ENCODE data around the gene CCDC88C.

Gene CCDC88C

DNA sequence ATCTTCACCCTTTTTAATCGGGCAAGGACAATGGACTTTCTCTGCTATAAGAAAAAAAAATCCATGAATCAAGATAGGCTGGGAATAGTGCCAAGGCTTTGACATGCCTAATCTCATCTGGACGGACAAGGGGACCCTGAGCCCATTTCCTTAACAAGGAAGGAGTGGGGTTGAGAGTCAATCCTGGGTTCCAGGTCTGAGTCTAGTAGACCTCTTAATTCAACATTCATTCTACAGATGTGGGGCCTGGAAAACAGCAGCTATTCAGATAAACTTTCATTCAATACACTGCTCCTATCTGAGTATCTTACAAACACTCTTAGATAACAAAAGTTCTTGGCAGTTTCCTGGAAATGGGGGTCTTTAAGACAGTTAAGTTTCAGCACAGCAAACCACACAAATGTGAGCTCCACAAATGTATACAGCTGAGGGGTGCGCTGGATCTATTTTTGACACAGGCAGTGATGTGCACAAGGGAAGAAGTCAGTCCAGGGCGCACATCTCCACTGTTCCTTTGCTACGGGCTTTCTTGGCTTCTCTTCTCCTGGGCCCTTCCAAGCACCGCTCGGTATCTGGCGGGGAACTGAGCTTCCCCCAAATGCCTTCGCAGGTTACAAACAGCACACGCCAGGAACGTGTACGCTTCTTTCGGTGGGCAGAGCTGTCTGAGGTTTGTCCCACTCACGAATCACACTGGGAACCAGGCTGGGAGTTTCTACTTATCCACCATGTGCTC lies 90.9 kb downstream of the CCDC88C start:
- peak overlapping the region; percentile 58 for H3K4me2 ChIP-seq (ENCODE audit: low read length)
- H3K79me2 ChIP-seq = peaks cover 7% of the 10 kb centered on the region
- peaks cover 26% of the 10 kb centered on the region for H3K4me1 ChIP-seq
- H3K27me3 ChIP-seq (ENCODE audit: control insufficient read depth, insufficient read depth, low read length) = no peaks in the 10 kb centered on the region
- peak overlapping the region; percentile 45 for H3K27ac ChIP-seq
- no peak overlapping the region for H2AFZ ChIP-seq
- no peak overlapping the region for H3K9ac ChIP-seq
- no peaks in the 10 kb centered on the region for H3K9me3 ChIP-seq (ENCODE audit: control insufficient read depth, low read length)
- no peak overlapping the region for H3K4me3 ChIP-seq (ENCODE audit: low read depth, low read length)
- no peak for TF ChIP-seq CTCF (IDR thresholded peaks at IDR 0.05)
- H3K36me3 ChIP-seq (ENCODE audit: control insufficient read depth, insufficient read depth, low read length) = no peaks in the 10 kb centered on the region

DNA sequence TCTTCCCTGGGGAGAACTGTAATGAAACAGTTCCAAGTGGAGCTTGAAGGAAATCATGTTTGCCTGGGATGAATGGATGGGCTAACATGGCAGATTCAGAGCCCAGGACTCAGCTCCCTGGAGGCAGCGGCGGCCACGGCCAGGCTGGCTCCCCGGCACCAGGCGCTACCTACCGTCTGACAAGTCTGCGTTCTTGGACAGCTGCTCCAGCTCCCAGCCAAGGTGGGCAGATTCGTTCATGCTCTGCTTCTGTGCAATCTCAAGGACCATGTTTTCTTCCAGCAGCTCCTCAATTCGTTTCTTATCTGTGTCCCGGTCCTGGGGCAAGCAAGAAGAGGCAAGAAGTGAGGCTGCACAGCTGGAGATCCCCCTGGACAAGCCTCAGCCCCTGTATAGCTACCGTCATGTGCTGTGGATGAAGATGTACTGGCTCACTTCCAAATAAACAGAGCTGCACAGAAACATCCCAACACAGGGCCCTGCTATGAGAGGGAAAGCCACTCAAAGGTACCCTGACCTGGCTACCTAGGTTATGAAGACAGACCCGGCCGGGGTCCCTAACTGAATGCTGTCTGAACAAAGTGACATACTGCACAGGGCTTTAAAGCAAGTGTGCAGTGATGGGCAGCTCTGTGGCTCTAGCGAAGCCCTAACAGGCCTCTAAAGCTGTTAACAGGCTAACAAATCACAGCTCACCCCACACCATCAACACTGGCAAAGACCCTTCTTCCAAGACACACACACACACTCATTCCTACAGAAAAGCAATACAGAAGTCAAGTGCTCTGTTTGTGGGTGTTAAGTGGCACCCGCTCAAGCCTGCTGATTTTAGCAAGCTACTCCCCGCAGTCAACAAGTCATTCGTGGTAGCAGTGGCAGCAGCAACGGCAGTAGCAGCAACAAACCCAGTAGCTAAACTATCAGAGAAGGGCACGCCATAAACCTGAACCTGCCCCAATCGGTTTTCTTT lies 92.7 kb downstream of the CCDC88C start:
- Histone ChIP-seq H3K9me3 (ENCODE audit: control insufficient read depth, low read length) (no peaks in the 10 kb centered on the region), H3K9ac (no peak overlapping the region), H3K27me3 (ENCODE audit: control insufficient read depth, insufficient read depth, low read length) (no peaks in the 10 kb centered on the region), H3K79me2 (peaks cover 9% of the 10 kb centered on the region), H3K27ac (peak overlapping the region; percentile 59), H3K36me3 (ENCODE audit: control insufficient read depth, insufficient read depth, low read length) (no peaks in the 10 kb centered on the region), H3K4me1 (peaks cover 26% of the 10 kb centered on the region), H3K4me2 (ENCODE audit: low read length) (no peak overlapping the region), H2AFZ (no peak overlapping the region), H3K4me3 (ENCODE audit: low read depth, low read length) (no peak overlapping the region)
- TF ChIP-seq CTCF (IDR thresholded peaks at IDR 0.05) = no peak

GRCh38 chr14:91323671-91324605 lies 93.7 kb downstream of the CCDC88C start:
- H3K27me3 ChIP-seq (ENCODE audit: control insufficient read depth, insufficient read depth, low read length) = no peaks in the 10 kb centered on the region
- H3K27ac ChIP-seq = peak overlapping the region; percentile 59
- no peak overlapping the region for H3K9ac ChIP-seq
- no peak overlapping the region for H3K4me2 ChIP-seq (ENCODE audit: low read length)
- H3K79me2 ChIP-seq = peaks cover 6% of the 10 kb centered on the region
- no peak overlapping the region for H3K4me3 ChIP-seq (ENCODE audit: low read depth, low read length)
- H3K9me3 ChIP-seq (ENCODE audit: control insufficient read depth, low read length) = no peaks in the 10 kb centered on the region
- peaks cover 26% of the 10 kb centered on the region for H3K4me1 ChIP-seq
- peak overlapping the region; percentile 41 for H2AFZ ChIP-seq
- peak; percentile 99 for TF ChIP-seq CTCF (IDR thresholded peaks at IDR 0.05)
- H3K36me3 ChIP-seq (ENCODE audit: control insufficient read depth, insufficient read depth, low read length) = no peaks in the 10 kb centered on the region

GRCh38 chr14:91323031-91323430 lies 94.6 kb downstream of the CCDC88C start:
- Histone ChIP-seq H2AFZ (peak overlapping the region; percentile 41), H3K4me1 (peaks cover 26% of the 10 kb centered on the region), H3K36me3 (ENCODE audit: control insufficient read depth, insufficient read depth, low read length) (no peaks in the 10 kb centered on the region), H3K4me3 (ENCODE audit: low read depth, low read length) (no peak overlapping the region), H3K27me3 (ENCODE audit: control insufficient read depth, insufficient read depth, low read length) (no peaks in the 10 kb centered on the region), H3K27ac (no peak overlapping the region), H3K9me3 (ENCODE audit: control insufficient read depth, low read length) (no peaks in the 10 kb centered on the region), H3K9ac (no peak overlapping the region), H3K79me2 (peaks cover 6% of the 10 kb centered on the region), H3K4me2 (ENCODE audit: low read length) (no peak overlapping the region)
- no peak for TF ChIP-seq CTCF (IDR thresholded peaks at IDR 0.05)

Measured in parathyroid adenoma (tissue), 2 donors.